GM23338 (cell line): ENCODE data around the gene FOXP1. TPM values are rescaled to one million over a fixed set of nuclear protein-coding genes. Genes with fewer than 3 reads are reported as not detected.

ENCODE experiments used
- ATAC-seq: fragments of 200-7000 bp; cut with Tn5 transposase; 3 replicates; pipeline ENCODE4 v1.9.1; 2020
- DNase-seq: peaks from one replicate; pipeline ENCODE4 v3.0.0-alpha.2; 2015; ENCODE audit warnings: low spot score
- H2AFZ ChIP-seq: fragments of 200-600 bp; sonication (generic); 2 replicates; pipeline ENCODE4 v1.8.0; 2016; ENCODE audit warnings: antibody characterized with exemption, mild to moderate bottlenecking, moderate library complexity
- H3F3A ChIP-seq: fragments of 200-600 bp; sonication (generic); replicated peaks from 2 replicates; pipeline ENCODE4 v1.8.0; 2017; ENCODE audit warnings: antibody characterized with exemption, mixed run types, low read depth
- H3K27ac ChIP-seq: fragments of 200-600 bp; sonication (generic); 2 replicates; pipeline ENCODE4 v1.6.1; 2016; ENCODE audit warnings: low read depth
- H3K27me3 ChIP-seq: fragments of 200-600 bp; sonication (generic); 2 replicates; pipeline ENCODE4 v1.8.0; 2016; ENCODE audit warnings: mild to moderate bottlenecking, mixed run types, moderate library complexity; ENCODE audit not compliant: insufficient read depth
- H3K36me3 ChIP-seq: fragments of 200-600 bp; sonication (generic); 2 replicates; pipeline ENCODE4 v1.8.0; 2016; ENCODE audit warnings: mild to moderate bottlenecking; ENCODE audit not compliant: insufficient read depth
- H3K4me1 ChIP-seq: fragments of 200-600 bp; sonication (generic); 2 replicates; pipeline ENCODE4 v1.8.0; 2016; ENCODE audit warnings: mild to moderate bottlenecking, moderate library complexity; ENCODE audit not compliant: insufficient read depth
- H3K4me2 ChIP-seq: fragments of 200-600 bp; sonication (generic); 2 replicates; pipeline ENCODE4 v1.7.1; 2017; ENCODE audit warnings: mixed run types
- H3K4me3 ChIP-seq: fragments of 200-600 bp; sonication (generic); 2 replicates; pipeline ENCODE4 v1.6.1; 2016; ENCODE audit warnings: mixed run types
- H3K79me2 ChIP-seq: fragments of 200-600 bp; sonication (generic); replicated peaks from 2 replicates; pipeline ENCODE4 v1.8.0; 2017; ENCODE audit warnings: mild to moderate bottlenecking; ENCODE audit not compliant: insufficient read depth
- H3K9me2 ChIP-seq: fragments of 200-600 bp; sonication (generic); 2 replicates; pipeline ENCODE4 v1.8.0; 2017; ENCODE audit not compliant: insufficient read depth
- H4K20me1 ChIP-seq: fragments of 200-600 bp; sonication (generic); replicated peaks from 2 replicates; pipeline ENCODE4 v1.8.0; 2017; ENCODE audit warnings: mild to moderate bottlenecking; ENCODE audit not compliant: insufficient read depth
- H3K27ac Mint-ChIP-seq: 2 replicates; pipeline ENCODE4 v1.8.0; 2020; ENCODE audit warnings: inconsistent platforms, mild to moderate bottlenecking, moderate library complexity, mixed read lengths
- H3K27me3 Mint-ChIP-seq: 3 replicates; pipeline ENCODE4 v1.8.0; 2022; ENCODE audit warnings: low read depth, mild to moderate bottlenecking, moderate library complexity, mixed read lengths, inconsistent platforms; ENCODE audit not compliant: insufficient read depth, poor library complexity
- H3K36me3 Mint-ChIP-seq: 3 replicates; pipeline ENCODE4 v1.8.0; 2021; ENCODE audit warnings: low read depth, mild to moderate bottlenecking, inconsistent platforms, moderate library complexity, mixed read lengths
- H3K4me1 Mint-ChIP-seq: 3 replicates; pipeline ENCODE4 v1.8.0; 2020; ENCODE audit warnings: mild to moderate bottlenecking, inconsistent platforms, mixed read lengths
- H3K4me3 Mint-ChIP-seq: 3 replicates; pipeline ENCODE4 v1.8.0; 2021; ENCODE audit warnings: moderate library complexity, mild to moderate bottlenecking, inconsistent platforms, mixed read lengths
- H3K9me3 Mint-ChIP-seq: 3 replicates; pipeline ENCODE4 v1.8.0; 2020; ENCODE audit warnings: moderate library complexity, mild to moderate bottlenecking, inconsistent platforms, mixed read lengths
- CREB1 ChIP-seq: fragments of 250-450 bp; sonication (Bioruptor Pico); IDR thresholded peaks from 2 replicates; pipeline ENCODE4 v1.5.0; 2020; ENCODE audit warnings: low read depth, mild to moderate bottlenecking, moderate library complexity
- CTCF ChIP-seq, 2 experiments: fragments of 200-600 bp in 1 of 2; sonication (generic) in 1 of 2; conservative IDR thresholded peaks; 2 replicates each; pipeline versions ENCODE4 v1.5.1 to v1.6.1; 2016 to 2017; ENCODE audit warnings: antibody characterized with exemption in 2 of 2, low read depth in 2 of 2, mild to moderate bottlenecking in 2 of 2, moderate library complexity in 1 of 2
- ETS1 ChIP-seq: IDR thresholded peaks from 2 replicates; pipeline ENCODE4 v1.6.1; 2016; ENCODE audit warnings: antibody characterized with exemption
- EZH2phosphoT487 ChIP-seq: fragments of 200-600 bp; sonication (generic); IDR thresholded peaks from one replicate; pipeline ENCODE4 v1.8.1; 2018; ENCODE audit warnings: antibody characterized with exemption; ENCODE audit not compliant: unreplicated experiment
- JUNB ChIP-seq: IDR thresholded peaks from one replicate; pipeline ENCODE4 v1.6.1; 2016; ENCODE audit warnings: antibody characterized with exemption; ENCODE audit not compliant: unreplicated experiment
- NANOG ChIP-seq: IDR thresholded peaks from 2 replicates; pipeline ENCODE4 v1.6.1; 2016; ENCODE audit warnings: antibody characterized with exemption, borderline replicate concordance
- POLR2AphosphoS5 ChIP-seq: IDR thresholded peaks from 2 replicates; pipeline ENCODE4 v1.6.1; 2016; ENCODE audit warnings: antibody characterized with exemption, low read depth
- REST ChIP-seq: IDR thresholded peaks from one replicate; pipeline ENCODE4 v1.6.1; 2018; ENCODE audit warnings: antibody characterized with exemption; ENCODE audit not compliant: unreplicated experiment
- STAT1 ChIP-seq: IDR thresholded peaks from one replicate; pipeline ENCODE4 v1.6.1; 2016; ENCODE audit warnings: antibody characterized with exemption; ENCODE audit not compliant: unreplicated experiment
- ZNF114 ChIP-seq: fragments of 250-450 bp; sonication (Bioruptor Pico); IDR thresholded peaks from 2 replicates; pipeline ENCODE4 v1.5.0; 2020; ENCODE audit warnings: mild to moderate bottlenecking, moderate library complexity
- ZNF331 ChIP-seq: fragments of 250-450 bp; sonication (Bioruptor Pico); IDR thresholded peaks from 2 replicates; pipeline ENCODE4 v1.5.0; 2020; ENCODE audit warnings: low read depth, mild to moderate bottlenecking, moderate library complexity
- polyA plus RNA-seq: library from polyadenylated mRNA; unstranded; fragments of >200 nt; fragmentation: Nextera tagmentation; extraction: Ambion mirVana; gene quantifications from 2 replicates; pipeline ENCODE4 v1.2.1, GENCODE V29; 2016
- total RNA-seq: library from RNA; depleted of rRNA; stranded (reverse); fragments of >200 nt; shearing (Covaris generic); gene quantifications from 2 replicates; pipeline ENCODE4 v1.2.3, GENCODE V29; 2014

FOXP1 gene
- total and polyA plus RNA-seq, 2 experiments from 2014 or later = 32.9 to 35.5 TPM

DNA sequence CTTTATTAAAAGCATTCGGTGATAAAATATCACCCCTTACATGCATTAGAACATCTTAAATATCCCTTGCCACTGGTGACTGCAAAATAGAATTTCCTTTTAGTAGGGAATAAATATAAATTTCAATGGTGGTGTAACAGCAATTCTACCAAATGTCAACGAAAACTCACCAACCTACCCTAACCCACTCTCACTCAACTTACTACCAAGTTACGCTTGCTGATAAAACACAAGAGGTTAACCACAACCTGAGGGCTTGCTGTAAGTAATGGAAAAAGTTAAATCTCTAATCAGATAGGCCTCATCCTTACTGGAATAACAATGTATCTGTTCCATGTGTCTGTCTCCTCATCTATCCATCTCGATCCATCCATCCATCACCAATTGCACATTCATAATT lies 274.7 kb downstream of the FOXP1 start:
- H4K20me1 ChIP-seq = no peaks in the 10 kb centered on the region
- H3K27me3 ChIP-seq = no peaks in the 10 kb centered on the region
- no peaks in the 10 kb centered on the region for H3K36me3 ChIP-seq
- H3K27ac ChIP-seq = no peak overlapping the region
- Mint-ChIP-seq H3K4me3 (no peak overlapping the region), H3K27me3 (peaks cover 2% of the 10 kb centered on the region), H3K36me3 (no peaks in the 10 kb centered on the region), H3K9me3 (no peaks in the 10 kb centered on the region), H3K27ac (no peak overlapping the region), H3K4me1 (peaks cover 51% of the 10 kb centered on the region)
- H3K79me2 ChIP-seq = 0 out of 2 replicates have a peak, but pooled peaks cover under 1% of the 10 kb centered on the region
- no peak for DNase-seq
- TF ChIP-seq POLR2AphosphoS5 (no peak), CREB1 (no peak), JUNB (no peak), STAT1 (no peak), ZNF114 (CRISPR knock-in tag) (no peak)
- H3K4me3 ChIP-seq = no peak overlapping the region
- H3F3A ChIP-seq = no peaks in the 10 kb centered on the region; the same call in 1 of the 2 replicates
- H3K4me2 ChIP-seq = no peak overlapping the region
- peaks cover 32% of the 10 kb centered on the region for H3K4me1 ChIP-seq
- no peaks in the 10 kb centered on the region for H3K9me2 ChIP-seq
- no peak for ATAC-seq
- H2AFZ ChIP-seq = no peak overlapping the region

GRCh38 chr3:71307991-71308697 lies 275.4 kb downstream of the FOXP1 start:
- Histone ChIP-seq H3K27me3 (peaks cover 4% of the 10 kb centered on the region; the same call in 1 of the 2 replicates), H2AFZ (no peak overlapping the region), H3K27ac (no peak overlapping the region), H4K20me1 (no peaks in the 10 kb centered on the region), H3F3A (no peaks in the 10 kb centered on the region; the same call in 1 of the 2 replicates), H3K4me2 (no peak overlapping the region), H3K4me3 (no peak overlapping the region), H3K9me2 (no peaks in the 10 kb centered on the region), H3K79me2 (peaks cover 7% of the 10 kb centered on the region), H3K36me3 (no peaks in the 10 kb centered on the region), H3K4me1 (peaks cover 37% of the 10 kb centered on the region)
- TF ChIP-seq CREB1 (no peak), EZH2phosphoT487 (no peak), ZNF331 (no peak), NANOG (no peak), REST (no peak), STAT1 (no peak), JUNB (no peak), ETS1 (no peak), POLR2AphosphoS5 (no peak), CTCF (conservative IDR thresholded peaks at IDR 0.05; ENCODE audit: low read depth in 2 of 2) (no peak)
- no peak for DNase-seq
- Mint-ChIP-seq H3K4me3 (no peak overlapping the region), H3K36me3 (no peaks in the 10 kb centered on the region), H3K27me3 (peaks cover 2% of the 10 kb centered on the region), H3K9me3 (no peaks in the 10 kb centered on the region), H3K4me1 (peaks cover 58% of the 10 kb centered on the region), H3K27ac (no peak overlapping the region)
- ATAC-seq = no peak
